Activated CD4-positive, alpha-beta T cell treated with anti-CD3 and anti-CD28 coated beads, Interleukin-2, amount 50 U/mL, for 16 hours (primary cell): ENCODE results near the gene CNTN2.

Experiments
- DNase-seq: peaks from one replicate; pipeline ENCODE4 v3.0.0-alpha.2; 2020

Gene CNTN2

DNA sequence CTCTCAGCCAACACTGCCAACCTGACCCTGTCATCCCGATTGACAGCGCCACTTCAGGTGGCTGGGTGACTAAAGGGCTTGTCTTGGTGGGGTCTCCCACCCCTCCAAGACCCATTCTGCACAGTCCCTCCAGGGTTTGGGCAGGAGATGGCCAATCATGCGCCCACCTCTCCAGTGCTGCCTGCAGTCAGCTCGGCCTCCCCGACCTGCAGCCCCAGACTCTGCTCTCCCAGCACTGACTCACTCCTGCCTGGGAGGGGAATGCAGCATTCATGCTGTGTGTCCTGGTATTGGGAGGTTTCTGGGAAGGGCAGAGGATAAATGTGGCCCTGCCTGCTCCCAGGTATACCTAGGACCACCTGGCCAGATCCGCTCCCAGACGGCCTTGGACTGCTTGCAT, 31.5 kb downstream of the CNTN2 start:
- DNase-seq, result no peak

DNA sequence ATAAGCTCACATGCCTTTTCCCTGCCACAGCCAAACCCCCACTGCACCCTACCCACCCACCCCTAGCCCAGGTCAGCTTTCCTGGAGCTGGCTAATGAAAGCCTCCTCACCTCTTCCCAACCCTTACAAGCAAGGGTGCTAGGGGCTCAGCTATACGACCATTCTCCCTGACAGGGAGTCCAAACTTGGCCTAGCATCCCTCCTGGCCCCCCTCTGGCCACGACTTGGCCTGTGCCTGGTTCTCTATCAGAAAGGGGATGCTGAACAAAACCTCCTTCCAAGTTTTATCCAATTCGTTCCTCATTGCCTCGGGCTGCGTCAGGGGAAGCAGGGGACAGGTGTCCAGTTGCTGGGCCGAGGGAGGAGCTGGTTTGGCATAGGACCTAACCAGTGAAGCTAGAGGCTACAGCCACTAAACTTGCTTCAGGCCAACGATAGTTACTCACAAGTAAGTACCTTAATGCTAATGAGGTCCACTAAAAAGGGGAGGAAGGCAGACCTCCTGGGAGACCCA, 32.7 kb downstream of the CNTN2 start:
- DNase-seq, result no peak

DNA sequence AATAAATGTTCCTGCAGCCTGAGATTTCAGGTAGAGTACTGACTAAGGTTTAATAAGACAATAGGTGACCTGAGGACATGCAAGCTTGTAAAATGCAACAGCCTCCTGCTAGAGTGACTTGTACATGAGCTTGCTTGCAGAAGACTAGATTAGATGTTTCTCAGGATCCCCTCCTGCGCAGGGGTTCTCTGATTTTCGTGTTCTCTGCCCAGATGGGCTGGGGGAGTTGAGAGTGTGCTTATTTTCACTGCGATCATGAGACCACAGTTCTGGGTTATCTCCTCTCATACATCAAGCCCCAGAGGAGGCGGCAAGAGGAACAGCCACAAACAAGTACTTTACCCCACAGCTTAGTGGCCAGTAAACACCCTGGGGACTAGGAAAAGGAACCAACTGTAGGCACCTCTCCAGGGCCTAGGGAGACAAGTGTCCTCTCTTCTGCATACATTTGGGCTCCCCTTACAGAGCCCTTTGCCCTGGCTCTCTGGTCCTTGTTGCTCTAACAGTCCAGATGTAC, 33.3 kb downstream of the CNTN2 start:
- DNase-seq, result no peak

DNA sequence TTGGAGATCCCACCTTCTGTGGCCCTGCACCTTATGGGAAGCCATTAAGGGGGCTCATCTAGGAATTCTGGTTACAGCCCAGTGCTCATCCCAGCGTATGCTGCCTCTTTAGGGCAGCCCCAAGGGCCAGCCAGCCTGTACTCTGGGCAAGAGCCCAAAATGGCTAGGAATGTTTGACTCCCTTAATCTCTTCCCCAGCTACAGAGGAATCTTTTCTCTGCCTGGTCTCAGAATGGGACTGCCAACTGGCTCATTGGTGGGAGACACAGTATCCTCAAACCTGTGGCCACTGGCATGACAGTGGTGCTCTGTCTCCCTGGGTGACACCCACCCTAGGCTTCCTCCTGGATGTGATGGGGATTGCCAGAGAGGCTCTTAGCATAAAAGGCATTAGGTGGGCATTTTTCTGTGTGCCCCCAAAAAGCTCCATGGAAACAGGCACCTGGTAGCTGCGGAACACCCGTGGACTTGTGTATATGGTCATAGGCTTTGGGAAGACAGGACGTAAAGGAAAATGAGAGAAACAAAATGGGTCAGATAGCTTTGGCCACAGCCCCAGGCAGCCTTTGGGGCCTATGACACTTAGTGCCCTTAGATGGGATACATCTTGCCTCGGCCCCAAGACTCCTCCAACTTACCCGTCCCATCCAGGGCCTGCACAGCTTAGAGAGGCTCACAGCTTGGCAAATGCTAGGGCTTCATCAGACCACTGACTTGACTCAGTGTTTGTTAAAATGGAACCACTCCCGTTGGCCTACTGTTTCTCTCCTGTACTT, 34.3 kb downstream of the CNTN2 start:
- DNase-seq, result no peak

DNA sequence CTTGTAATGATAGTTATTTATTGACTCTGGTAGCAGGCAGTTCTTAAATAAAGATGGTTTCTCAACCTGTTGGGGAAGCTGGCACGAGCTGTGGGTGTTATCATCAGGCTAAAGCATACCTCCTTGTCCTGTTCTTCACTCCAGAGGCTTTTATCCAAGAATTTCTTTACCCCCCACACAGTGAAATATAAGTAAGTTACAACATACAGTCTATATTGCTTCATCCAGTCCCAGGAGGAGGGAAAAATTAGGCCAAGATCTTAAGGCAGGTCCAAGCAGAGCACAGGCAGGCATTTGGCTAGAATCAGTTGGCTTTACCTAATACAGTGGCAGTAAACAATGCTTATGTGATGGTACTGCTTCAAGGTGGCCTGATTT, 34.9 kb downstream of the CNTN2 start:
- DNase-seq, result no peak

DNA sequence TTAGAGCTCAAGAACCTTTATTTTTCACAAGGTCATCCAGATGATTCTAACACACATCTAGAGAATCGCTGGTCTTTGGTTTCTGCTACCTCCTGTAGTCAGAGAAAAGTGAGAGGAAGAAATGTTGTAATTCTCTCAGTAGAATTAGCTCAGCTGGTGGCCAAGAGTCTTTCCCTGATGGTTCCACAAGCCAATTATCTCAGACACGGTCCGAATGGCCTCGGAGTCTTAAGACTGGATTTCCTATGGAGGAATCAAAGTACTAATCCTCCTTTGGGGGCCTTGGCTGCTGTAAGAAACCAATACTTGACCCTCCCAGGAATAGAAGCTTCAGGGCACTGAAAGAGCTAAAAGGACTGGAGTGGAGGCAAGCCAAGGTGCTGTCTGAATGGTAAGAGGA, 39.4 kb downstream of the CNTN2 start:
- DNase-seq, result no peak

DNA sequence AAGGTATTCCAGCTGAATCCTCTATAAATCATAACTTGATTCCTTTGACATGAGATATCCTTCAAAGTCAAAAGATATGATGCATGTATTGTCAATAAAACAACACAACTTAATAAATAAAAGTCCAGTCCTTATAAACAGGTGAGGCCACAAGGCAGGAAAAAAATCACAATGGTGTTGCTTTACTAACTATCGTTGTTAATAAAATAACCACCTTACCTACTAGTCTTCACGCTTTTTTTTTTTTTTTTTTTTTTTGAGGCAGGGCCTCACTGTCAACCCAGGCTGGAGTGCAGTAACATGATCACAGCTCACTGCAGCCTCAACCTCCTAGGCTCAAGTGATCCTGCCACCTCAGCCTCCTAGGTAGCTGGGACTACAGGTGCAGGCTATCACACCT, 41.3 kb downstream of the CNTN2 start, which contains the start of gene TMEM81:
Gene TMEM81, minus strand, starts transcription at position 101 of the 400 bp plus-strand sequence. CDS start 140 bp downstream, outside the sequence.
- DNase-seq, result no peak

DNA sequence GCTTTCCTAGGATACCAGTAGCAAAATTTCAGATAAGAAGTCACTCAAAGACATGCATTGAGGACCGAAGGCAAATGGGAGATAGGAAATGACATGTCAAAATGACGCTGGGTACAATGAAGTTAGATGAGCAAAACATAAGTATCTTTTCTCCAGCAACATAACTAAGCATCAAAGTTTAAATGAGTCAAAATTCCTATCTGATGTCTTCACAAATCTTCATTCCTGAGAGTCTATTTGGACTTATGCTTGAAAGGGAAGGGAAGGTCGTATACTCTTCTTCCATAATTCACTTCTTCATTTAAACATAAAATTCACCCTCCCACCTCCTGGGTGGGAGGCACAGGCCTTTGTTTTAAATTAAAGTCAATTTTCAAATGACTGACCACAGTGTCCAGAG, 45.3 kb downstream of the CNTN2 start:
- no peak for DNase-seq

DNA sequence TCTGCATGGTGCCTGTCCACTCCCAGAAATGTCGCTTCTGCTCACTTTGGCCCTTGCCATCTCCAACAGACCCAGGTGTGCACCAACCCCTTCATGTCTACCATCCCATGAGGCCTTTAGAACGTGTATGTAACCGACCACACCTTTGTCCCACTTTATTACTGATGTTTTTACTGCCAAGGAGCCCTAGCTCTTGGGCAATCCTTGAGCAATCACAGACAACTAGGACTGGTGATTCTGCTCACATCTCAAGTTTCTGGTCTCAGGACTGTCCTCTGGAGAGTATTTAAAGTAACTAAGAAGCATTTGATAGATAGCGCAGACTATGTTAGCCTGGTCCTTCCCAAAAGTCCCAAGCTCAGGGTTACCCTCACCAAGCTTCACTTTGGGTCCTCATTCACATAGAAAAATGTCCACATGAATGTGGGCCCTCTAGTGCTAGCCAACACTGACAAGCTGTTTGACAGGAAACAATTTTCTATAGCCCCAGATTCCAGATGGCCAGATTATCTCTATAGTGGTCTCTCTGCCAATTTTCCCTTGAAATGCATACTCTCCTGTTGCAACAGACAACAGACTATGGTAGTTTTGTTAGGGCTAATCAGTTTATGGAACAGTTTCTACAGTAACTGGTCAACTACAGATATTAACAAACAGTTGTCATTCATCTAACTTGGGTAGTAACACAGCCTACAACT, 48.2 kb downstream of the CNTN2 start:
- DNase-seq, result no peak

DNA sequence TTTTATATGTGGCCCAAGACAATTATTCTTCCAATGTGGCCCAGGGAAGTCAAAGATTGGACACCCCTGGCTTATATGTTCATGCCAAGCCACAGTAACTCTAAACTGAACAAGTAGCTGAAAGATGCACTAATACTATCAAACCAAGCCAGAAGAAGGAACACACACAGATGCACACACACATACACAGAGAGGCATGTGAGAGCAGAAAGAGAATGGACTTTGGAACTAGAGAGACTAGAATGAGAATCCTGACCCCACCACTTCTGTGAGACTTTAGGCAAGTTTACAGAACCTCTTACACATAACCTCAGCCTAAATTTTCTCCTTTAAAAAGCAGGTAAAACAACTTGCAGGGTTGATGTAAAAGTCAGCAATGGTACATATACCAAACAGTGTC, 52.4 kb downstream of the CNTN2 start:
- no peak for DNase-seq

DNA sequence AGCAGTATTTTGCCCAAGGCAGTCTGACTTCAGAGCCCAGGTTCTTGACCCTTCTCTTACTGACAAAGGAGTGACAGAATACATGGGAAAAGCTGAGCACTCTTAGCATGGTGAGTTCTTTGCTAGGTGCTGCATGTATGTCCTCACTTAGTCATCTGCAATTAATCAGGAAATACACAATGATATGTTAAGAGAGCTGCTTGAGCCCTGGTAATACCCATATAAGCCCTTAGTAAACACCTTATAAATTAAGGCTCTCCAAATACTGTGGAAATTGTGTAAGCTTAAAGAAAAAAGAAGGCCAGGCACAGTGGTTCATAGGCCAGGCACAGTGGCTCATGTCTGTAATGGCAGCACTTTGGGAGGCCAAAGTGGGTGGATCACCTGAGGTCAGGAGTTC, 55.2 kb downstream of the CNTN2 start:
- no peak for DNase-seq

DNA sequence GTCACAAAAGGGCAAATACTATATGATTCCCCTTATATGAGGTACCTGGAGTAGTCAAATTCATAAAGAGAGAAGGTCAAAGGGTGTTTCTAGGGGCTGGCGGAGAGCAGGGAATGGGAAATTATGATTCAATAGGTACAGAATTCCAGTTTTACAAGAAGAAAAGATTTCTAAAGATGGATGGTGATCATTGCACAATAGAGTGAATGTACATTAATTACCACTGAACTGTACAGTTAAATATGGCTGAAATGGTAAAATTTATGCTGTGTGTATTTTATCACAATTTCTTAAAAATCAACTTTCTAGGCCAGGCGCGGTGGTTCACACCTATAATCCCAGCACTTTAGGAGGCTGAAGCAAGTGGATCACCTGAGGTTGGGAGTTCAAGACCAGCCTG, 59.4 kb downstream of the CNTN2 start:
- DNase-seq, result no peak

DNA sequence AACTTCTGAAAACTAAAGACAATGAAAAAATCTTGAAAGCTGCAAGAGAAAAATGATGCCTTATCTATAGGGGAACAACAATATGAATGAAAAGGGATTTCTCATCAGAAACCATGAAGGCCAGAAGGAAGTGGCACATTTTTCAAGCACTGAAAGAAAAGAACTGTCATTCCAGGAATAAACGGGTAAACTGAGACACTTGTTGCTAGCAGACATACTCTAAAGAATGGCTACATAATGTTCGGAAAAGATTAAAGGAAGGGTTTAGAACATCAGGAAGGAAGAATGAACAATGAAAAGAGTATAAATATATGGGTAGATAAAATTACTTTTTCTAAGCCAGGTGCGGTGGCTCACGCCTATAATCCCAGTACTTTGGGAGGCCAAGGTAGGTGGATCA, 64.3 kb downstream of the CNTN2 start:
- DNase-seq, result no peak

DNA sequence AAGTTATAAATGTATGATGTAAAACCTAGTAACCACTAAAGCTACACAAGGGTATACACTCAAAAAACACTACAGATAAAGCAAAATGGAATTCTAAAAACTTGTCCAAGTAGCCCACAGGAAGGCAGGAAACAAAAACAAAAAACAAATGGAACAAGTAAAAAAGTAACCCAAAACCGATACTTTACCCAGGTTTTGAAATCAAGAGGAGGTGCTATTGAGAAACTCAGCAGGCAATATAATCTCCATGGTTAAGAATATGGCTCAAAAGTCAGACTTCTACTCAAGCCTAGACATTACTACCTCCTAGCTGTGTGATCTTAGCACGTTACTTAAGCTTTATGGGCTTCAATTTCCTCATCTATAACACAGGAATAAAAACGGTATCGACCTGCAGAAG, 65.5 kb downstream of the CNTN2 start:
- no peak for DNase-seq

DNA sequence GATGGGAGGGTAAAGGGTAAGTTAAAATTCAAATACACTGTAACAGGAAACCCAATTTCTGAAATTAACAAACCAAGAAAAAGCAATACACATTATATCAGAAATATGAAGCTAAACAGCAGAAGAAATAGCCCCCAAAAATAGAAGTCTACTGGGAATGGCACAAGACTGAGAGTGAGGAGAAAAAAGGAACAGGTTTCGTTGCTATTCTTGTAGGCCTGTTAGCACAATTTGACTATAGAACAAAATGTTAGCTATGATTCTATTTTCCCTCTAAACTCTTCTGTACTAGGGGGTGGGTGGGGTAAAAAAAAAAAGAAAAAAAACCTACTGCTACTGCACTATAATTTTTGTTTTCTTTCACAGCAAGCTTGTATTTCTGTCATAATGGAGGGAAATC, 66.3 kb downstream of the CNTN2 start:
- no peak for DNase-seq

DNA sequence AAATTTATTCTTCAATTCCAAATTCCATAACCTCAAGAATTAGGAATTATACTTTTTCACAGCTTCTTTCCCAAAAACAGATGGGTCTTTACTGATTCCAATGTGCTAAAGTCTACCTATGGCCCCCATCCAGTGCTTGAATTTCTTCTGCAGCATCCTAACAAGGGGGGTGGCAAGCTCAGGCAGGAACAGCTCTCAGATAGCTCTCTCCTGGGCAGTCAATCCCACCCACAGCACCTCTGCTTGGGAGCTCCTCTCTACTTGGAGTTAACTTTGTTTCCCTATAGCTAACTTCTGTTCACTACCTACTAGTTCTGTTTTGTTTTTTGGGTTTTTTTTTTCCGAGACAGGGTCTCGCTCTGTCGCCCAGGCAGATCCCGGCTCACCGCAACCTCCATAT, 66.7 kb downstream of the CNTN2 start:
- DNase-seq, result no peak

DNA sequence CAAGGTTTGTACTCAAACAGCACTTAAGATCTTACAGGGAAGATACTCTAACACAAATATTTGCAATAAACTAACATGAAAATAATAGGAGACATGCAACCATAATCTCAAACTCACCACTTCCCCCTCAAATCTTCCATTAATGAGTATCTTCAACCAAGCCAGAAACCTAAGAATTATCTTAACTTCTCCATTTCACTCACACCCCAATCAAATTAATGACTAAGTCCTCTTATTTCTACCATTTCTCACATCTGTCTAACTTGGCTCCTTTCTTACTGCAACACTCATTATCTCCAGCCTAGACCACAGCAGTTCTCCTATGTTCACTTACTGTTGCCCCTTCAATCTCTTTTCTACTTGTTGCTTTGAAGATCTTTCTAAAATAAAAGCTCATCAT, 68.3 kb downstream of the CNTN2 start:
- DNase-seq, result peak; percentile 4

DNA sequence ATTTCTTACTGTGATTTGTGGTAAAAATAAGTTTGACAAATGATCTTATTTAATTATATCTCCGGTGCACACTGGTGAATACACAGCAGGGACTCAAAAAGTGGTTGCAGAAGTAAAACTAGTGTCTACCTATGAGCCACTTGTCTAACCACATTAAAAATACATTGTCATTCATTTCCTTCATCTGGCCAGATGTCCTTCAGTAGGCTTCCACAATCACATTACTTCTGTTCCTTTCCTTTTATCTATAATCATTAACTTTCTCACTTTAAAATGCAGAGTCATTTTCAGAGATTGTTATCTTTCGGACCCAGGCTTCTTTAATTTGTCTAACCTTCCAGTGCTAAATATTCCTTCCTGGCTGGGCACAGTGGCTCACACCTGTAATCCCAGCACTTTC, 75.7 kb downstream of the CNTN2 start:
- no peak for DNase-seq

DNA sequence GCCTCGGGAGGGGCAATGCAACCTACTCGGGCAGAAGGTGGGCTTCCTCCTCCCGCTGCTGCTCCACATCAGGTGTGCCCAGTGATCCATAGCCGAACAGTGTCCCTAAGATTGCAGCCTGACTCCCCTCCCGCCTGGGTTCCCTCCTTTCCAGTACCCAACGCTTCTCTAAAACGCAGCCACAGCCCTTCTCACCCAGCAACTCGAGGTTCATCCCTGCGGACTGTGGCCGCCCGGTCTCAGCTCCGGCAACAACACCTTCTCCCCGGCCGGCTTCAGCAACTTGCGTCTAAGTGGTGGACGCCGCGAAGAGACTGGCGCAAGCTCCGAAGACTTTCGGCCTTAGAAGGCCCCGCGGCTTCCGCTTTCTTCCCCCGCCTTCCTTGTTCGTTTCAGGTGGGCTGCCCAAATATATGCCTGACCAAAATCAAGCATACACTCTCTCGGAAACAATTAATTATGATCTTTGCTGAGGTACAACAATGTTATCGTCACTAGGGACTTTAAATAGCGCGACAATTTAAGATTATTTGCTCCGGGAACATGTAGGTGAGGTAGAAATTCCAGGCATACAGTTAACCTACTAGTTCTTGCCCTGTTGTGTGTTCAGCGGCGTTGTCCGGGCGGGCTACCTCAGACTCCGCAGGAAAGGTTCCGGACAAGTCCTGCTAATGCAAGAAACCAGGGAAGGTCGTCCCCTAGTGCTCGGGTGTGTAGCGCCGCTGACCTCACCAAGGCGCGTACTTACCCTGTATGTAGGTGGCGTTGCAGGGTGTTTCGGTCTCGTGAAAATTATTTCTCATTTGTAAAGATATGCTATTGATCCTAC, 78.9 kb downstream of the CNTN2 start, which contains the start of gene RBBP5:
Gene RBBP5, minus strand, starts transcription at position 319 of the 829 bp plus-strand sequence. Its CDS starts 105 bp downstream, at position 214.
- peak; percentile 97 for DNase-seq

DNA sequence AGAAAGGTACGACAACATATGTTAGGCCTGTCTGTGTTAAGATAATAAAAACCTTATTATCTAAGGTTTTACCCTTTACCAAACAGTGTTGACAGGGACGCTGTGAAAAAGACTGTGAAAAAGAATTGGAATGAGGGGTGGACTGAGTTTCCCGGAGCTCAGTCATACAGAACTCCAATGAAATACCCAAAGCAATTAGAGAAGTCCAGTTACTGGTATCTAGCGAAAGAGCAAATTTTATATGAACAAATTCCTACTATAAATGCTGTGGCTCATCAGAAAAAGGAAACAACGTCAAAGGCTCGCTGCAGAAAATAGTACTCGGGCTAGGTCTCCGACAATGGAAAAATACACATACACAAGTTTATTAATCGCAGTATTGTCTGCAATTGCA, 79.5 kb downstream of the CNTN2 start:
- no peak for DNase-seq

DNA sequence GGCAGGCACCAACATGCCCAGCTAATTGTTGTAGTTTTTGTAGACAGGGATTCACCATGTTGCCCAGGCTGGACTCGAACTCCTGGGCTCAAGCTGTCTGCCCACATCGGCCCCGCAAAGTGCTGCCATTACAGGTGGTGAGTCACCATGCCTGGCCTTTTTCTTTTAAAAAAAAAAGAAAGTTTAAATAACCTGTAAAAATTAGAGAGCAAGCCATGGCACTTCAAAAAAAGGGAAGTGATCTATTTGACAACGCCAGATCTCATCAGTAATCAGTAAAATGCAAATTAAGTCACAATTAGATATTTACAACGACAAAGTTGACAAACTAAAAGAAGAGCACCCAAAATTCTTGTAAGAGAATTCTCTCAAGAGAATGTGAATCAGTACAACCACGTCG, 81.7 kb downstream of the CNTN2 start:
- DNase-seq, result no peak

DNA sequence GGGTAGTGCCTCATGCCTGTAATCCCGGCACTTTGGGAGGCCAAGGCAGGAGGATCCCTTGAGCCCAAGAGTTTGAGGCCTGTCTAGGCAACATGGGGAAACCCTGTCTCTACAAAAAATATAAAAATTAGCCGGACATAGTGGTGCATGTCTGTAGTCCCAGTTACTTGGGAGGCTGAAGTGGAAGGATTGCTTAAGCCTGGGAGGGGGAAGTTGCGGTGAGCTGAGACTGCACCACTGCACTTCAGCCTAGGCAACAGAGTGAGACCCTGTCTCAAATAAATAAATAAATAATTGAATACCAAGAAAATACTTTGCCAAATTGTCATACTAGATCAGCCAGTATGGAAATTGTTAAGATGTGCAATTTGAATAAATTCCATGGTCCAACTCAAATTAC, 84.6 kb downstream of the CNTN2 start:
- no peak for DNase-seq
